ENCODE results near the gene TAL1. TPM values are rescaled to one million over a fixed set of nuclear protein-coding genes. Genes with fewer than 3 reads are reported as not detected.

Gene TAL1
- total RNA-seq, 1 donor from 2014 or later = not detected

- H3K4me3 Mint-ChIP-seq (ENCODE audit: unreplicated experiment) = no peak overlapping the region
These were observed 2.8 kb downstream of the TAL1 start for GRCh38 chr1:47229031-47229885.

GRCh38 chr1:47228644-47229030 lies 3.4 kb downstream of the TAL1 start:
- H3K27me3 Mint-ChIP-seq (ENCODE audit: unreplicated experiment) = peaks cover 76% of the 10 kb centered on the region
- peaks cover 22% of the 10 kb centered on the region for H3K4me1 Mint-ChIP-seq (ENCODE audit: unreplicated experiment)
- DNase-seq (ENCODE audit: extremely low spot score, unreplicated experiment) = no peak
- peaks cover 8% of the 10 kb centered on the region for H3K36me3 Mint-ChIP-seq (ENCODE audit: unreplicated experiment)
- H3K9me3 Mint-ChIP-seq (ENCODE audit: unreplicated experiment) = no peaks in the 10 kb centered on the region
- TF ChIP-seq, protein P1, sequence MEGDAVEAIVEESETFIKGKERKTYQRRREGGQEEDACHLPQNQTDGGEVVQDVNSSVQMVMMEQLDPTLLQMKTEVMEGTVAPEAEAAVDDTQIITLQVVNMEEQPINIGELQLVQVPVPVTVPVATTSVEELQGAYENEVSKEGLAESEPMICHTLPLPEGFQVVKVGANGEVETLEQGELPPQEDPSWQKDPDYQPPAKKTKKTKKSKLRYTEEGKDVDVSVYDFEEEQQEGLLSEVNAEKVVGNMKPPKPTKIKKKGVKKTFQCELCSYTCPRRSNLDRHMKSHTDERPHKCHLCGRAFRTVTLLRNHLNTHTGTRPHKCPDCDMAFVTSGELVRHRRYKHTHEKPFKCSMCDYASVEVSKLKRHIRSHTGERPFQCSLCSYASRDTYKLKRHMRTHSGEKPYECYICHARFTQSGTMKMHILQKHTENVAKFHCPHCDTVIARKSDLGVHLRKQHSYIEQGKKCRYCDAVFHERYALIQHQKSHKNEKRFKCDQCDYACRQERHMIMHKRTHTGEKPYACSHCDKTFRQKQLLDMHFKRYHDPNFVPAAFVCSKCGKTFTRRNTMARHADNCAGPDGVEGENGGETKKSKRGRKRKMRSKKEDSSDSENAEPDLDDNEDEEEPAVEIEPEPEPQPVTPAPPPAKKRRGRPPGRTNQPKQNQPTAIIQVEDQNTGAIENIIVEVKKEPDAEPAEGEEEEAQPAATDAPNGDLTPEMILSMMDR (IDR thresholded peaks at IDR 0.05) = no peak
- H3K27ac Mint-ChIP-seq (ENCODE audit: unreplicated experiment) = no peak overlapping the region
- no peak overlapping the region for H3K4me3 Mint-ChIP-seq (ENCODE audit: unreplicated experiment)

More at GRCh38 chr1:47229031-47229885, 2.8 kb downstream of the TAL1 start:
- Mint-ChIP-seq H3K4me1 (ENCODE audit: unreplicated experiment) (peaks cover 22% of the 10 kb centered on the region), H3K27me3 (ENCODE audit: unreplicated experiment) (peaks cover 82% of the 10 kb centered on the region), H3K36me3 (ENCODE audit: unreplicated experiment) (peaks cover 8% of the 10 kb centered on the region), H3K27ac (ENCODE audit: unreplicated experiment) (no peak overlapping the region), H3K9me3 (ENCODE audit: unreplicated experiment) (no peaks in the 10 kb centered on the region)
- DNase-seq (ENCODE audit: extremely low spot score, unreplicated experiment) = no peak
- TF ChIP-seq, protein P1 (IDR thresholded peaks at IDR 0.05) = no peak

GRCh38 chr1:47227341-47228232 lies 4.4 kb downstream of the TAL1 start:
- Mint-ChIP-seq H3K36me3 (ENCODE audit: unreplicated experiment) (peaks cover 5% of the 10 kb centered on the region), H3K9me3 (ENCODE audit: unreplicated experiment) (no peaks in the 10 kb centered on the region), H3K27ac (ENCODE audit: unreplicated experiment) (no peak overlapping the region), H3K27me3 (ENCODE audit: unreplicated experiment) (peaks cover 66% of the 10 kb centered on the region), H3K4me1 (ENCODE audit: unreplicated experiment) (peaks cover 21% of the 10 kb centered on the region), H3K4me3 (ENCODE audit: unreplicated experiment) (no peak overlapping the region)
- DNase-seq (ENCODE audit: extremely low spot score, unreplicated experiment) = no peak
- TF ChIP-seq, protein P1 (IDR thresholded peaks at IDR 0.05) = no peak

DNA sequence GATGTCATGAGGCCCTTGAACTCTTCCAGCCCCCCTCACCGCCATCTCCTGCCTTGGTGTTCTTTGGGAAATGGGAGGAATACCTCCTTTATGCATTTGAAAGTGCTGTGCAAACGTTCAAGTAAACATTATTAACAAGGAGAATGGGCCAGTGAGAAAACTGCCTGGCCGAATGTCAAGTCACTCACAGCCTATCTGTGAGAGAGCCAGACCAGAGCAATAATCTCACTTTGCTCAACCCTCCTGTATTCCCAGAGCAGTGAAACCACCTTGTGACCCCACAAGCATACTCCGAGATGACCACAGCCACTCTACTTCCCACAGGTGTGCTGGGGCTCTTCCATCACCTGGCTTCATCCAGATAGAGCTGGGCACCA lies 5.2 kb downstream of the TAL1 start:
- TF ChIP-seq, protein P1 (IDR thresholded peaks at IDR 0.05) = no peak
- DNase-seq (ENCODE audit: extremely low spot score, unreplicated experiment) = no peak
- Mint-ChIP-seq H3K36me3 (ENCODE audit: unreplicated experiment) (peaks cover 3% of the 10 kb centered on the region), H3K9me3 (ENCODE audit: unreplicated experiment) (no peaks in the 10 kb centered on the region), H3K4me1 (ENCODE audit: unreplicated experiment) (peaks cover 20% of the 10 kb centered on the region), H3K27ac (ENCODE audit: unreplicated experiment) (no peak overlapping the region), H3K27me3 (ENCODE audit: unreplicated experiment) (peaks cover 61% of the 10 kb centered on the region), H3K4me3 (ENCODE audit: unreplicated experiment) (no peak overlapping the region)
